Caco-2 (cell line): ENCODE data around the gene MTHFD1L. TPM values are rescaled to one million over a fixed set of nuclear protein-coding genes. Genes with fewer than 3 reads are reported as not detected.

Experiments
- BruUV-seq: library from RNA; stranded (reverse); fragments of 400-500 nt; replicated peaks from 2 replicates; lab custom pipeline; 2021; lab: Mats Ljungman, UMichigan
- CTCF ChIA-PET: fragments of 300-600 bp; sonication (Branson Sonifier 250); formaldehyde crosslinking; loops from one replicate; lab custom pipeline; 2022; ENCODE audit warnings: antibody characterized with exemption; lab: Charles Lee
- POLR2A ChIA-PET: fragments of 300-600 bp; sonication (Branson Sonifier 250); formaldehyde crosslinking; loops from one replicate; lab custom pipeline; 2022; ENCODE audit warnings: antibody characterized with exemption; lab: Charles Lee
- DNase-seq, 2 experiments: peaks; one replicate each; pipeline versions ENCODE4 v3.0.0 to v3.0.0-alpha.2; 2020 to 2022
- H3K27me3 ChIP-seq: replicated peaks from 2 replicates; pipeline ENCODE4 v1.6.0; 2011; ENCODE audit warnings: low read length; ENCODE audit not compliant: control insufficient read depth, insufficient read depth
- H3K36me3 ChIP-seq: 2 replicates; pipeline ENCODE4 v1.5.1; 2011; ENCODE audit warnings: low read length; ENCODE audit not compliant: control insufficient read depth, insufficient read depth
- H3K4me1 ChIP-seq: fragments of 250-450 bp; sonication (Bioruptor Pico); 2 replicates; pipeline ENCODE4 v1.5.1; 2020; ENCODE audit warnings: mild to moderate bottlenecking
- H3K4me3 ChIP-seq: 2 replicates; pipeline ENCODE4 v1.5.1; 2011; ENCODE audit warnings: low read depth, mild to moderate bottlenecking, control low read depth, low read length
- H3K9me3 ChIP-seq: fragments of 250-450 bp; sonication (Bioruptor Pico); 2 replicates; pipeline ENCODE4 v1.5.1; 2020; ENCODE audit warnings: mild to moderate bottlenecking, moderate library complexity
- H3K27ac Mint-ChIP-seq: one replicate; pipeline ENCODE4 v1.8.0; 2022; ENCODE audit warnings: mixed read lengths; ENCODE audit not compliant: unreplicated experiment
- H3K27me3 Mint-ChIP-seq: one replicate; pipeline ENCODE4 v1.8.0; 2022; ENCODE audit warnings: mixed read lengths; ENCODE audit not compliant: insufficient read depth, unreplicated experiment
- H3K36me3 Mint-ChIP-seq: one replicate; pipeline ENCODE4 v1.8.0; 2022; ENCODE audit warnings: mild to moderate bottlenecking, mixed read lengths; ENCODE audit not compliant: insufficient read depth, unreplicated experiment
- H3K4me1 Mint-ChIP-seq: one replicate; pipeline ENCODE4 v1.8.0; 2022; ENCODE audit warnings: low read depth, mixed read lengths; ENCODE audit not compliant: unreplicated experiment
- H3K4me3 Mint-ChIP-seq: one replicate; pipeline ENCODE4 v1.8.0; 2022; ENCODE audit warnings: mild to moderate bottlenecking, moderate library complexity, mixed read lengths; ENCODE audit not compliant: unreplicated experiment
- H3K9me3 Mint-ChIP-seq: one replicate; pipeline ENCODE4 v1.8.0; 2022; ENCODE audit warnings: mixed read lengths; ENCODE audit not compliant: unreplicated experiment
- CTCF ChIP-seq, 2 experiments: fragments of 200-600 bp in 1 of 2; IDR thresholded peaks; 1 replicate in 1 of 2; 2 replicates in 1 of 2; pipeline versions ENCODE4 v1.5.1 to v1.8.0; 2011 to 2022; ENCODE audit warnings: antibody characterized with exemption in 1 of 2, control low read depth in 1 of 2, inconsistent platforms in 1 of 2, low read depth in 1 of 2, low read length in 1 of 2, mild to moderate bottlenecking in 1 of 2, moderate library complexity in 1 of 2; ENCODE audit not compliant: insufficient read depth in 1 of 2, severe bottlenecking in 1 of 2, unreplicated experiment in 1 of 2
- intact Hi-C: fragments of 100-400 bp; cut with micrococcal nuclease; formaldehyde crosslinking; loops from one replicate; pipeline ENCODE4 v1.10.0; 2022; ENCODE audit not compliant: unreplicated experiment
- total RNA-seq: library from RNA; stranded (reverse); gene quantifications from 2 replicates; pipeline ENCODE4 v1.2.3, GENCODE V29; 2022

Gene MTHFD1L
- total RNA-seq, 1 experiment from 2014 or later = 102 TPM

- no peak overlapping the region for H3K4me3 ChIP-seq
- no peak for DNase-seq
- Mint-ChIP-seq H3K27ac (no peak overlapping the region), H3K4me1 (no peaks in the 10 kb centered on the region), H3K9me3 (no peaks in the 10 kb centered on the region), H3K27me3 (no peaks in the 10 kb centered on the region), H3K36me3 (peaks cover 27% of the 10 kb centered on the region), H3K4me3 (no peak overlapping the region)
- ChIA-PET CTCF (no interaction called here), POLR2A (no interaction called here)
- H3K4me1 ChIP-seq = no peaks in the 10 kb centered on the region
- H3K9me3 ChIP-seq = no peaks in the 10 kb centered on the region
- H3K27me3 ChIP-seq = no peaks in the 10 kb centered on the region
- intact Hi-C loops = no loop called here
- H3K36me3 ChIP-seq = no peaks in the 10 kb centered on the region
- no peak for TF ChIP-seq CTCF (IDR thresholded peaks at IDR 0.05; ENCODE audit: insufficient read depth in 1 of 2, low read depth in 1 of 2, low read length in 1 of 2, severe bottlenecking in 1 of 2, unreplicated experiment in 1 of 2)
- no TSS peak for BruUV-seq
Measured at GRCh38 chr6:151007922-151008321, 142.4 kb downstream of the MTHFD1L start.

DNA sequence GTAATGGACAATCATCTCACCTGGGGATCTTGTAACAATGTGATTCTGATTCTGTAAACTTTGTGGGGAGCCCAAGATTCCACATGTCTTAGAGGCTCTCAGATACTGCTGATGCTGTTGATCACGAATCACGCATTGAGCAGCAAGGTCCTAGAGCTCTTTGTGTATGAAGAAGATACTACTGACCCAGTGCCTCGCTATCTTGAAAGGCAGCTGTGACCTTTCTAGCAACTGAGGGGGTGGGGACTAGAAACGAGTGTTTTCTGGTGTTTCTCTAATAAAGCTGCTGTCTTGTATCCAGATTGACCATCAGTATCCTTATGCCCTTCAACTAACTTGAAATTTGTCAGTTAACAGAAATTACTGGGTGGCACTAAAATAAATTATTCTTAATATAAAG, 142.9 kb downstream of the MTHFD1L start:
- no peak overlapping the region for H3K4me3 Mint-ChIP-seq
- Histone ChIP-seq H3K4me3 (no peak overlapping the region), H3K9me3 (no peaks in the 10 kb centered on the region), H3K27me3 (no peaks in the 10 kb centered on the region), H3K36me3 (no peaks in the 10 kb centered on the region), H3K4me1 (no peaks in the 10 kb centered on the region)
- no TSS peak for BruUV-seq
- intact Hi-C loops = no loop called here
- CTCF ChIA-PET = no interaction called here
- H3K27me3 Mint-ChIP-seq = no peaks in the 10 kb centered on the region
- DNase-seq = no peak
- POLR2A ChIA-PET = no interaction called here
- H3K27ac Mint-ChIP-seq = no peak overlapping the region
- no peaks in the 10 kb centered on the region for H3K4me1 Mint-ChIP-seq
- H3K36me3 Mint-ChIP-seq = peaks cover 27% of the 10 kb centered on the region
- TF ChIP-seq CTCF (IDR thresholded peaks at IDR 0.05; ENCODE audit: insufficient read depth in 1 of 2, low read depth in 1 of 2, low read length in 1 of 2, severe bottlenecking in 1 of 2, unreplicated experiment in 1 of 2) = no peak
- no peaks in the 10 kb centered on the region for H3K9me3 Mint-ChIP-seq

DNA sequence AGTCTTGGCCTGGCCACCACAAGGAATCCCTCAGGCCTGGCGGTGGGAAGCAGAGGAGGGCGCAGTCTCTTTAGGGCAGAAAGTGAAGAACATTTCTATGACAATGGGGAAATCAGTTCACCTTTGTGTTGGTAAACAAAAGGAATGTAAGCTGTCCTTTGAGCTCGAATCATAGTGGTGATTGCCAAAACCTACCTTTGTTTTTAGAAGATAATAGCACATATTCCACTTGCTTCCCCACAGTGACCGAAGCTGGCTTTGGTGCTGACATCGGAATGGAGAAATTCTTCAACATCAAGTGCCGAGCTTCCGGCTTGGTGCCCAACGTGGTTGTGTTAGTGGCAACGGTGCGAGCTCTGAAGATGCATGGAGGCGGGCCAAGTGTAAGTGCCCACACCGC, 144.1 kb downstream of the MTHFD1L start:
- H3K36me3 ChIP-seq = no peaks in the 10 kb centered on the region
- TF ChIP-seq CTCF (IDR thresholded peaks at IDR 0.05; ENCODE audit: insufficient read depth in 1 of 2, low read depth in 1 of 2, low read length in 1 of 2, severe bottlenecking in 1 of 2, unreplicated experiment in 1 of 2) = no peak
- Mint-ChIP-seq H3K4me3 (no peak overlapping the region), H3K36me3 (peaks cover 36% of the 10 kb centered on the region), H3K27ac (no peak overlapping the region), H3K4me1 (no peaks in the 10 kb centered on the region), H3K27me3 (no peaks in the 10 kb centered on the region), H3K9me3 (no peaks in the 10 kb centered on the region)
- CTCF ChIA-PET = no interaction called here
- no peak for DNase-seq
- POLR2A ChIA-PET = no interaction called here
- no peaks in the 10 kb centered on the region for H3K27me3 ChIP-seq
- no peaks in the 10 kb centered on the region for H3K4me1 ChIP-seq
- no TSS peak for BruUV-seq
- no peaks in the 10 kb centered on the region for H3K9me3 ChIP-seq
- intact Hi-C loops = no loop called here
- no peak overlapping the region for H3K4me3 ChIP-seq
